Mesothelial cell of epicardium (in vitro differentiated cells): ENCODE measurements around the gene ENDOG. TPM values are rescaled to one million over a fixed set of nuclear protein-coding genes. Genes with fewer than 3 reads are reported as not detected.
"Not testable (repeated sequence)": the region's sequence is repeated elsewhere in the genome, so short reads cannot be mapped to it uniquely, and the experiment has no call there.

Source experiments
- DNase-seq, 2 experiments: peaks; one replicate each; pipeline ENCODE4 v3.0.0; 2021; ENCODE audit warnings: low spot score in 2 of 2; ENCODE audit not compliant: unreplicated experiment in 2 of 2
- H3K27ac Mint-ChIP-seq: 2 replicates; pipeline ENCODE4 v1.8.0; 2021; ENCODE audit warnings: mixed read lengths
- H3K27me3 Mint-ChIP-seq: 2 replicates; pipeline ENCODE4 v1.8.0; 2021; ENCODE audit warnings: low read depth, mixed read lengths
- H3K36me3 Mint-ChIP-seq: 2 replicates; pipeline ENCODE4 v1.8.0; 2021; ENCODE audit warnings: mixed read lengths
- H3K4me1 Mint-ChIP-seq: 2 replicates; pipeline ENCODE4 v1.8.0; 2021; ENCODE audit warnings: mixed read lengths
- H3K4me3 Mint-ChIP-seq: 2 replicates; pipeline ENCODE4 v1.8.0; 2021; ENCODE audit warnings: mild to moderate bottlenecking, moderate library complexity, mixed read lengths
- H3K9me3 Mint-ChIP-seq: 2 replicates; pipeline ENCODE4 v1.8.0; 2021; ENCODE audit warnings: mixed read lengths
- CTCF ChIP-seq: fragments of 200-600 bp; sonication (generic); IDR thresholded peaks from one replicate; pipeline ENCODE4 v1.5.0; 2021; ENCODE audit warnings: antibody characterized with exemption; ENCODE audit not compliant: unreplicated experiment
- total RNA-seq: library from RNA; stranded (reverse); gene quantifications from 3 replicates; pipeline ENCODE4 v1.2.1, GENCODE V29; 2021

The ENDOG gene
- total RNA-seq, 1 donor from 2014 or later: 9.8 TPM

GRCh38 chr9:128836509-128837145 is 18.3 kb downstream of the ENDOG start:
- Mint-ChIP-seq H3K27me3 (no peaks in the 10 kb centered on the region), H3K36me3 (peaks cover 2% of the 10 kb centered on the region), H3K4me1 (no peaks in the 10 kb centered on the region), H3K4me3 (no peak overlapping the region), H3K27ac (no peak overlapping the region), H3K9me3 (no peaks in the 10 kb centered on the region)
- no peak for TF ChIP-seq CTCF
- no peak for DNase-seq

GRCh38 chr9:128838338-128838737 is 20.0 kb downstream of the ENDOG start:
- Mint-ChIP-seq H3K27ac (no peak overlapping the region), H3K4me3 (no peak overlapping the region)
- no peak for DNase-seq

GRCh38 chr9:128840524-128840923 is 22.2 kb downstream of the ENDOG start:
- TF ChIP-seq CTCF: no peak
- H3K27me3 Mint-ChIP-seq: no peaks in the 10 kb centered on the region
- H3K36me3 Mint-ChIP-seq: peaks cover 3% of the 10 kb centered on the region
- H3K9me3 Mint-ChIP-seq: no peaks in the 10 kb centered on the region
- no peak overlapping the region for H3K4me3 Mint-ChIP-seq
- no peak for DNase-seq
- H3K4me1 Mint-ChIP-seq: peaks cover 7% of the 10 kb centered on the region
- no peak overlapping the region for H3K27ac Mint-ChIP-seq

More at GRCh38 chr9:128838338-128838737, 20.0 kb downstream of the ENDOG start:
- peaks cover 5% of the 10 kb centered on the region for H3K36me3 Mint-ChIP-seq
- TF ChIP-seq CTCF: no peak
- no peaks in the 10 kb centered on the region for H3K27me3 Mint-ChIP-seq
- no peaks in the 10 kb centered on the region for H3K4me1 Mint-ChIP-seq
- no peaks in the 10 kb centered on the region for H3K9me3 Mint-ChIP-seq

GRCh38 chr9:128841694-128842492 is 23.6 kb downstream of the ENDOG start:
- Mint-ChIP-seq H3K9me3 (no peaks in the 10 kb centered on the region), H3K27ac (no peak overlapping the region)
- no peak for DNase-seq

GRCh38 chr9:128843171-128843570 is 24.9 kb downstream of the ENDOG start:
- H3K27me3 Mint-ChIP-seq, H3K36me3 Mint-ChIP-seq, H3K27ac Mint-ChIP-seq, DNase-seq, H3K4me3 Mint-ChIP-seq, H3K9me3 Mint-ChIP-seq, H3K4me1 Mint-ChIP-seq: not testable (repeated sequence)

More at GRCh38 chr9:128841694-128842492, 23.6 kb downstream of the ENDOG start:
- no peak for TF ChIP-seq CTCF
- H3K27me3 Mint-ChIP-seq: no peaks in the 10 kb centered on the region
- H3K4me3 Mint-ChIP-seq: no peak overlapping the region
- peaks cover 9% of the 10 kb centered on the region for H3K4me1 Mint-ChIP-seq
- peaks cover 3% of the 10 kb centered on the region for H3K36me3 Mint-ChIP-seq
